Measurements from ENCODE around the gene ADA. TPM values are rescaled to one million over a fixed set of nuclear protein-coding genes. Genes with fewer than 3 reads are reported as not detected.

Gene ADA
- total RNA-seq, 5 donors from 2014 or later (not counting 1 experiment from before 2014, with no cell fraction given) = 21.9 to 42.1 (median 33.3) TPM

GRCh38 chr20:44620030-44620429 lies 31.5 kb downstream of the ADA start:
- ChIA-PET POLR2A (no interaction called here), CTCF (no interaction called here)
- no peak for ATAC-seq (replicated peaks in 1 of 4)
- Mint-ChIP-seq H3K27me3 (no peaks in the 10 kb centered on the region), H3K4me1 (peaks cover 43 to 49% (median 46%) of the 10 kb centered on the region in 3 donors), H3K9me3 (peaks cover 0 to 3% (median 0%) of the 10 kb centered on the region in 3 donors), H3K27ac (peak overlapping the region; percentile 45 to 92), H3K4me3 (no peak overlapping the region), H3K36me3 (peaks cover 56% of the 10 kb centered on the region)
- Histone ChIP-seq H3K27ac (ENCODE audit: low read length) (no peak overlapping the region), H3K27me3 (replicated peaks in 1 of 2; ENCODE audit: control insufficient read depth in 2 of 2, extremely low read depth in 1 of 2, insufficient read depth in 2 of 2, low read length in 1 of 2) (no peaks in the 10 kb centered on the region), H3K36me3 (ENCODE audit: control insufficient read depth in 2 of 2, extremely low read depth in 1 of 2, insufficient read depth in 1 of 2, low read length in 1 of 2) (peaks cover 15 to 66% of the 10 kb centered on the region in 2 donors), H3K9me3 (no peaks in the 10 kb centered on the region), H3K4me3 (ENCODE audit: control insufficient read depth in 1 of 2, extremely low read depth in 1 of 2, low read length in 1 of 2) (no peak overlapping the region), H3K4me1 (ENCODE audit: control insufficient read depth in 1 of 2, extremely low read depth in 1 of 2, insufficient read depth in 2 of 2, low read length in 2 of 2) (peaks cover 8 to 45% of the 10 kb centered on the region in 2 experiments)
- 100% methylated on average over 4 of the region's 5 CpGs for WGBS (ENCODE audit: insufficient coverage)
- DNase-seq = no peak

- ATAC-seq (replicated peaks in 1 of 4) (no peak), DNase-seq (no peak)
- peak overlapping the region; percentile 92 to 93 for H3K27ac Mint-ChIP-seq
- Histone ChIP-seq H3K27ac (ENCODE audit: low read length) (peak overlapping the region; percentile 38), H3K9me3 (no peaks in the 10 kb centered on the region), H3K27me3 (replicated peaks in 1 of 2; ENCODE audit: control insufficient read depth in 2 of 2, extremely low read depth in 1 of 2, insufficient read depth in 2 of 2, low read length in 1 of 2) (no peaks in the 10 kb centered on the region), H3K4me3 (ENCODE audit: control insufficient read depth in 1 of 2, extremely low read depth in 1 of 2, low read length in 1 of 2) (no peak overlapping the region), H3K36me3 (ENCODE audit: control insufficient read depth in 2 of 2, extremely low read depth in 1 of 2, insufficient read depth in 1 of 2, low read length in 1 of 2) (peaks cover 17 to 61% of the 10 kb centered on the region in 2 donors), H3K4me1 (ENCODE audit: control insufficient read depth in 1 of 2, extremely low read depth in 1 of 2, insufficient read depth in 2 of 2, low read length in 2 of 2) (peaks cover 14 to 52% of the 10 kb centered on the region in 2 experiments)
- peak overlapping the region in 1 of 3 donors; percentile 13 for H3K4me3 Mint-ChIP-seq
- H3K4me1 Mint-ChIP-seq = peaks cover 51 to 56% (median 52%) of the 10 kb centered on the region in 3 donors
- ChIA-PET POLR2A (no interaction called here), CTCF (interaction anchor here (0.7 to 0.9 kb wide), 2 partner anchors 24 to 26 kb away, joined by 3 to 4 read pairs; no protein-coding TSS in a partner anchor)
- H3K9me3 Mint-ChIP-seq = peaks cover 0 to 3% (median 0%) of the 10 kb centered on the region in 3 donors
- no peaks in the 10 kb centered on the region for H3K27me3 Mint-ChIP-seq
- 96% methylated on average over 7 of the region's 7 CpGs for WGBS (ENCODE audit: insufficient coverage)
- peaks cover 49% of the 10 kb centered on the region for H3K36me3 Mint-ChIP-seq
Observed at GRCh38 chr20:44619294-44619693, 32.2 kb downstream of the ADA start.

GRCh38 chr20:44618318-44618731 lies 33.2 kb downstream of the ADA start:
- Histone ChIP-seq H3K9me3 (no peaks in the 10 kb centered on the region), H3K27me3 (replicated peaks in 1 of 2; ENCODE audit: control insufficient read depth in 2 of 2, extremely low read depth in 1 of 2, insufficient read depth in 2 of 2, low read length in 1 of 2) (no peaks in the 10 kb centered on the region), H3K27ac (ENCODE audit: low read length) (peak overlapping the region; percentile 63), H3K36me3 (ENCODE audit: control insufficient read depth in 2 of 2, extremely low read depth in 1 of 2, insufficient read depth in 1 of 2, low read length in 1 of 2) (peaks cover 14 to 56% of the 10 kb centered on the region in 2 donors), H3K4me3 (ENCODE audit: control insufficient read depth in 1 of 2, extremely low read depth in 1 of 2, low read length in 1 of 2) (no peak overlapping the region), H3K4me1 (ENCODE audit: control insufficient read depth in 1 of 2, extremely low read depth in 1 of 2, insufficient read depth in 2 of 2, low read length in 2 of 2) (peaks cover 15 to 57% of the 10 kb centered on the region in 2 experiments)
- 22% methylated on average over 14 of the region's 14 CpGs for WGBS (ENCODE audit: insufficient coverage)
- ATAC-seq (replicated peaks in 1 of 4) = peak; percentile 76 to 83 (median 78)
- peaks cover 56 to 63% (median 57%) of the 10 kb centered on the region in 3 donors for H3K4me1 Mint-ChIP-seq
- peaks cover 48% of the 10 kb centered on the region for H3K36me3 Mint-ChIP-seq
- peaks cover 0 to 2% (median 0%) of the 10 kb centered on the region in 3 donors for H3K9me3 Mint-ChIP-seq
- H3K27me3 Mint-ChIP-seq = no peaks in the 10 kb centered on the region
- DNase-seq = peak in 31 of 35 experiments; percentile 13 to 64 (median 41)
- H3K4me3 Mint-ChIP-seq = peak overlapping the region in 1 of 3 donors; percentile 62
- ChIA-PET POLR2A (no interaction called here), CTCF (interaction anchor here (0.6 to 1.2 kb wide), 7 partner anchors 8 to 1036 kb away, joined by 3 to 4 read pairs (median 3); partner anchors contain the start of gene ADA (in 1 of the 2))
- H3K27ac Mint-ChIP-seq = peak overlapping the region; percentile 92 to 93

GRCh38 chr20:44616604-44616964 lies 34.9 kb downstream of the ADA start:
- no peak for DNase-seq
- no peaks in the 10 kb centered on the region for H3K27me3 Mint-ChIP-seq
- peaks cover 15 to 59% of the 10 kb centered on the region in 2 experiments for H3K4me1 ChIP-seq (ENCODE audit: control insufficient read depth in 1 of 2, extremely low read depth in 1 of 2, insufficient read depth in 2 of 2, low read length in 2 of 2)
- peak overlapping the region; percentile 92 to 93 for H3K27ac Mint-ChIP-seq
- H3K4me3 Mint-ChIP-seq = peak overlapping the region in 1 of 3 donors; percentile 80
- H3K9me3 Mint-ChIP-seq = no peaks in the 10 kb centered on the region
- no peak for ATAC-seq (replicated peaks in 1 of 4)
- no peaks in the 10 kb centered on the region for H3K27me3 ChIP-seq (replicated peaks in 1 of 2; ENCODE audit: control insufficient read depth in 2 of 2, extremely low read depth in 1 of 2, insufficient read depth in 2 of 2, low read length in 1 of 2)
- H3K36me3 Mint-ChIP-seq = peaks cover 30% of the 10 kb centered on the region
- no peak overlapping the region for H3K27ac ChIP-seq (ENCODE audit: low read length)
- H3K36me3 ChIP-seq (ENCODE audit: control insufficient read depth in 2 of 2, extremely low read depth in 1 of 2, insufficient read depth in 1 of 2, low read length in 1 of 2) = peaks cover 7 to 39% of the 10 kb centered on the region in 2 donors
- peaks cover 61 to 64% (median 61%) of the 10 kb centered on the region in 3 donors for H3K4me1 Mint-ChIP-seq
- no peaks in the 10 kb centered on the region for H3K9me3 ChIP-seq
- CTCF ChIA-PET = no interaction called here
- WGBS (ENCODE audit: insufficient coverage) = 93% methylated on average over 14 of the region's 14 CpGs
- H3K4me3 ChIP-seq (ENCODE audit: control insufficient read depth in 1 of 2, extremely low read depth in 1 of 2, low read length in 1 of 2) = no peak overlapping the region
- POLR2A ChIA-PET = interaction anchor here in 1 of 2 donors (0.8 kb wide), 1 partner anchor 95 kb away, joined by 3 read pairs; no protein-coding TSS in a partner anchor

GRCh38 chr20:44615876-44616603 lies 35.5 kb downstream of the ADA start:
- H3K9me3 Mint-ChIP-seq = no peaks in the 10 kb centered on the region
- ChIA-PET CTCF (no interaction called here), POLR2A (interaction anchor here (0.6 to 0.8 kb wide), 2 partner anchors 95 to 304 kb away, joined by 3 to 12 read pairs; no protein-coding TSS in a partner anchor)
- peak overlapping the region; percentile 52 for H3K27ac ChIP-seq (ENCODE audit: low read length)
- H3K4me3 Mint-ChIP-seq = peak overlapping the region in 1 of 3 donors; percentile 80
- peaks cover 7 to 34% of the 10 kb centered on the region in 2 donors for H3K36me3 ChIP-seq (ENCODE audit: control insufficient read depth in 2 of 2, extremely low read depth in 1 of 2, insufficient read depth in 1 of 2, low read length in 1 of 2)
- H3K27me3 Mint-ChIP-seq = no peaks in the 10 kb centered on the region
- H3K27ac Mint-ChIP-seq = peak overlapping the region; percentile 92 to 93
- H3K4me1 ChIP-seq (ENCODE audit: control insufficient read depth in 1 of 2, extremely low read depth in 1 of 2, insufficient read depth in 2 of 2, low read length in 2 of 2) = peaks cover 18 to 64% of the 10 kb centered on the region in 2 experiments
- DNase-seq = peak in 1 of 35 experiments; percentile 7
- H3K36me3 Mint-ChIP-seq = peaks cover 25% of the 10 kb centered on the region
- no peak for ATAC-seq (replicated peaks in 1 of 4)
- H3K4me3 ChIP-seq (ENCODE audit: control insufficient read depth in 1 of 2, extremely low read depth in 1 of 2, low read length in 1 of 2) = no peak overlapping the region
- peaks cover 65 to 69% (median 65%) of the 10 kb centered on the region in 3 donors for H3K4me1 Mint-ChIP-seq
- no peaks in the 10 kb centered on the region for H3K9me3 ChIP-seq
- 94% methylated on average over 14 of the region's 14 CpGs for WGBS (ENCODE audit: insufficient coverage)
- H3K27me3 ChIP-seq (replicated peaks in 1 of 2; ENCODE audit: control insufficient read depth in 2 of 2, extremely low read depth in 1 of 2, insufficient read depth in 2 of 2, low read length in 1 of 2) = no peaks in the 10 kb centered on the region

GRCh38 chr20:44615169-44615791 lies 36.2 kb downstream of the ADA start:
- 51% methylated on average over 7 of the region's 10 CpGs for WGBS (ENCODE audit: insufficient coverage)

More at GRCh38 chr20:44615169-44615791, 36.2 kb downstream of the ADA start:
- no peaks in the 10 kb centered on the region for H3K27me3 ChIP-seq (replicated peaks in 1 of 2; ENCODE audit: control insufficient read depth in 2 of 2, extremely low read depth in 1 of 2, insufficient read depth in 2 of 2, low read length in 1 of 2)
- H3K36me3 ChIP-seq (ENCODE audit: control insufficient read depth in 2 of 2, extremely low read depth in 1 of 2, insufficient read depth in 1 of 2, low read length in 1 of 2) = peaks cover 7 to 26% of the 10 kb centered on the region in 2 donors
- Mint-ChIP-seq H3K4me1 (peaks cover 73 to 76% (median 73%) of the 10 kb centered on the region in 3 donors), H3K27me3 (no peaks in the 10 kb centered on the region), H3K27ac (peak overlapping the region; percentile 92 to 93), H3K9me3 (no peaks in the 10 kb centered on the region), H3K4me3 (peak overlapping the region in 2 of 3 donors; percentile 31 to 80), H3K36me3 (peaks cover 17% of the 10 kb centered on the region)
- DNase-seq (peak in 10 of 35 experiments; percentile 6 to 40 (median 20)), ATAC-seq (replicated peaks in 1 of 4) (peak in 3 of 4 experiments; percentile 13 to 46 (median 31))
- H3K9me3 ChIP-seq = no peaks in the 10 kb centered on the region
- H3K4me3 ChIP-seq (ENCODE audit: control insufficient read depth in 1 of 2, extremely low read depth in 1 of 2, low read length in 1 of 2) = peak overlapping the region in 1 of 2 donors; percentile 27
- peaks cover 26 to 69% of the 10 kb centered on the region in 2 experiments for H3K4me1 ChIP-seq (ENCODE audit: control insufficient read depth in 1 of 2, extremely low read depth in 1 of 2, insufficient read depth in 2 of 2, low read length in 2 of 2)
- peak overlapping the region; percentile 52 for H3K27ac ChIP-seq (ENCODE audit: low read length)
- ChIA-PET POLR2A (interaction anchor here in 1 of 2 donors (0.6 kb wide), 1 partner anchor 303 kb away, joined by 12 read pairs; no protein-coding TSS in a partner anchor), CTCF (interaction anchor here in 1 of 2 donors (0.6 kb wide), 1 partner anchor 541 kb away, joined by 3 read pairs; no protein-coding TSS in a partner anchor)

Measured in T-cell (primary cell).